SW 1271 (cell line): ENCODE results near the gene PLCL2.

Source experiments
- DNase-seq, 2 experiments: peaks; one replicate each; lab custom pipeline; 2025; lab: John Stamatoyannopoulos, UW

Gene PLCL2

GRCh38 chr3:16884748-16885592, at the start of gene PLCL2:
Gene PLCL2 (plus strand): TSS chr3:16884955. CDS start chr3:16885040, 85 bp downstream.
- DNase-seq: peak in 1 of 2 experiments; percentile 25

GRCh38 chr3:16836505-16837237, 48.1 kb upstream of the PLCL2 start:
- DNase-seq: no peak

- no peak for DNase-seq
These were observed 47.2 kb upstream of the PLCL2 start for GRCh38 chr3:16837602-16838001.

GRCh38 chr3:16838561-16838960, 46.2 kb upstream of the PLCL2 start:
- DNase-seq: no peak

GRCh38 chr3:16839271-16840100, 45.3 kb upstream of the PLCL2 start:
- DNase-seq: no peak

- no peak for DNase-seq
These were observed 44.7 kb upstream of the PLCL2 start for GRCh38 chr3:16840101-16840424.

GRCh38 chr3:16841041-16841753, 43.6 kb upstream of the PLCL2 start:
- DNase-seq: no peak

- DNase-seq: no peak
These were observed 42.9 kb upstream of the PLCL2 start for GRCh38 chr3:16841904-16842271.

GRCh38 chr3:16842272-16843270, 42.2 kb upstream of the PLCL2 start:
- DNase-seq: no peak

- no peak for DNase-seq
These were observed 40.5 kb upstream of the PLCL2 start for GRCh38 chr3:16844222-16844621.

- no peak for DNase-seq
These were observed 40.0 kb upstream of the PLCL2 start for GRCh38 chr3:16844791-16845190.

GRCh38 chr3:16846373-16847080, 38.2 kb upstream of the PLCL2 start:
- no peak for DNase-seq

GRCh38 chr3:16848007-16848406, 36.7 kb upstream of the PLCL2 start:
- no peak for DNase-seq

- no peak for DNase-seq
These were observed 35.5 kb upstream of the PLCL2 start for GRCh38 chr3:16849229-16849628.

GRCh38 chr3:16849795-16850194, 35.0 kb upstream of the PLCL2 start:
- DNase-seq: no peak

- DNase-seq: no peak
These were observed 29.3 kb upstream of the PLCL2 start for GRCh38 chr3:16855497-16855896.

GRCh38 chr3:16860234-16860633, 24.5 kb upstream of the PLCL2 start:
- DNase-seq: no peak

- no peak for DNase-seq
These were observed 23.3 kb upstream of the PLCL2 start for GRCh38 chr3:16861432-16861831.

GRCh38 chr3:16864610-16865313, 20.0 kb upstream of the PLCL2 start:
- no peak for DNase-seq
